Osteoblast (primary cell): ENCODE measurements around the gene SET. TPM values are rescaled to one million over a fixed set of nuclear protein-coding genes. Genes with fewer than 3 reads are reported as not detected.

Experiments used
- DNase-seq: peaks from one replicate; pipeline ENCODE4 v3.0.0; 2011; ENCODE audit warnings: low spot score, mixed read lengths; ENCODE audit not compliant: insufficient read length; ENCODE audit errors: missing footprints
- H2AFZ ChIP-seq: 2 replicates; pipeline ENCODE4 v1.6.0; 2011; ENCODE audit warnings: mild to moderate bottlenecking, low read length
- H3K27ac ChIP-seq: 2 replicates; pipeline ENCODE4 v1.5.1; 2011; ENCODE audit warnings: mild to moderate bottlenecking, low read depth, low read length, moderate library complexity
- H3K27me3 ChIP-seq: 2 replicates; pipeline ENCODE4 v1.6.0; 2012; ENCODE audit warnings: mild to moderate bottlenecking, control low read depth, inconsistent platforms, low read length, moderate library complexity; ENCODE audit not compliant: insufficient read depth
- H3K36me3 ChIP-seq: 2 replicates; pipeline ENCODE4 v1.5.1; 2011; ENCODE audit warnings: mild to moderate bottlenecking, low read length, control low read depth, moderate library complexity; ENCODE audit not compliant: insufficient read depth
- H3K4me1 ChIP-seq: 2 replicates; pipeline ENCODE4 v1.5.1; 2011; ENCODE audit warnings: mild to moderate bottlenecking, low read length, control low read depth, moderate library complexity; ENCODE audit not compliant: insufficient read depth
- H3K4me2 ChIP-seq: 2 replicates; pipeline ENCODE4 v1.6.0; 2011; ENCODE audit warnings: mild to moderate bottlenecking, low read length; ENCODE audit not compliant: insufficient read depth
- H3K4me3 ChIP-seq: fragments of 200-600 bp; sonication (generic); 3 replicates; pipeline ENCODE4 v1.5.1; 2012; ENCODE audit warnings: mild to moderate bottlenecking, low read length, inconsistent platforms; ENCODE audit not compliant: insufficient read depth
- H3K79me2 ChIP-seq: 2 replicates; pipeline ENCODE4 v1.6.0; 2012; ENCODE audit warnings: mild to moderate bottlenecking, low read length, control low read depth, inconsistent platforms; ENCODE audit not compliant: insufficient read depth
- H3K9me3 ChIP-seq: 2 replicates; pipeline ENCODE4 v1.5.1; 2011; ENCODE audit warnings: low read depth, low read length, control low read depth
- H4K20me1 ChIP-seq: 2 replicates; pipeline ENCODE4 v1.6.0; 2012; ENCODE audit warnings: mild to moderate bottlenecking, low read length, control low read depth; ENCODE audit not compliant: insufficient read depth
- CTCF ChIP-seq: IDR thresholded peaks from 2 replicates; pipeline ENCODE4 v1.5.1; 2011; ENCODE audit warnings: mild to moderate bottlenecking, low read depth, low read length, moderate library complexity; ENCODE audit errors: extremely low read depth
- total RNA-seq: library from RNA; depleted of rRNA; stranded (reverse); fragments of >200 nt; gene quantifications from 2 replicates; pipeline ENCODE4 v1.2.3, GENCODE V29; 2012

SET gene
- total RNA-seq, 1 donor: 397 TPM

- Histone ChIP-seq H3K79me2 (no peaks in the 10 kb centered on the region), H3K4me1 (peaks cover 8% of the 10 kb centered on the region), H3K4me3 (peak overlapping the region; percentile 78), H3K36me3 (no peaks in the 10 kb centered on the region), H4K20me1 (no peaks in the 10 kb centered on the region), H3K9me3 (no peaks in the 10 kb centered on the region), H3K27me3 (no peaks in the 10 kb centered on the region), H2AFZ (peak overlapping the region; percentile 60), H3K27ac (no peak overlapping the region), H3K4me2 (peak overlapping the region; percentile 94)
- TF ChIP-seq CTCF: no peak
- peak; percentile 94 for DNase-seq
Measured at GRCh38 chr9:128724744-128725211, 35.8 kb downstream of the SET start.

- Histone ChIP-seq H3K4me3 (no peak overlapping the region), H3K4me2 (no peak overlapping the region), H3K4me1 (peaks cover 8% of the 10 kb centered on the region), H3K27ac (no peak overlapping the region), H3K9me3 (no peaks in the 10 kb centered on the region), H2AFZ (no peak overlapping the region), H3K79me2 (no peaks in the 10 kb centered on the region), H4K20me1 (no peaks in the 10 kb centered on the region), H3K27me3 (no peaks in the 10 kb centered on the region), H3K36me3 (peaks cover 6% of the 10 kb centered on the region)
- DNase-seq: peak; percentile 62
- TF ChIP-seq CTCF: no peak
Measured at GRCh38 chr9:128727640-128728248, 38.7 kb downstream of the SET start.

- H4K20me1 ChIP-seq: no peaks in the 10 kb centered on the region
Measured at GRCh38 chr9:128728298-128728697, 39.3 kb downstream of the SET start.

GRCh38 chr9:128729302-128729701, 40.3 kb downstream of the SET start:
- Histone ChIP-seq H2AFZ (no peak overlapping the region), H3K36me3 (peaks cover 10% of the 10 kb centered on the region), H3K27me3 (no peaks in the 10 kb centered on the region), H3K4me1 (peaks cover 8% of the 10 kb centered on the region), H3K4me2 (no peak overlapping the region), H3K27ac (no peak overlapping the region), H3K9me3 (no peaks in the 10 kb centered on the region), H4K20me1 (no peaks in the 10 kb centered on the region), H3K4me3 (no peak overlapping the region), H3K79me2 (no peaks in the 10 kb centered on the region)
- no peak for DNase-seq
- TF ChIP-seq CTCF: no peak

More at GRCh38 chr9:128728298-128728697, 39.3 kb downstream of the SET start:
- TF ChIP-seq CTCF: no peak
- DNase-seq: peak; percentile 35
- Histone ChIP-seq H3K9me3 (no peaks in the 10 kb centered on the region), H3K27me3 (no peaks in the 10 kb centered on the region), H3K4me2 (no peak overlapping the region), H3K27ac (no peak overlapping the region), H3K4me1 (peaks cover 8% of the 10 kb centered on the region), H2AFZ (no peak overlapping the region), H3K79me2 (no peaks in the 10 kb centered on the region), H3K36me3 (peaks cover 10% of the 10 kb centered on the region), H3K4me3 (no peak overlapping the region)
